Uterus (tissue), 4 donors: ENCODE measurements around the gene TRABD2B. TPM values are rescaled to one million over a fixed set of nuclear protein-coding genes. Genes with fewer than 3 reads are reported as not detected.

Source experiments
- DNase-seq, 2 donors: peaks; one replicate each; pipeline ENCODE4 v3.0.0-alpha.2; 2019 to 2020
- H3K27ac ChIP-seq, 2 donors: fragments of 200-600 bp; sonication (generic); 1 replicate in 1 of 2; 2 replicates in 1 of 2; pipeline ENCODE4 v1.5.1; 2016 to 2018
- H3K27me3 ChIP-seq, 2 donors: fragments of 200-600 bp; sonication (generic); one replicate each; pipeline ENCODE4 v1.5.1; 2018 to 2019; ENCODE audit warnings: control low read depth in 1 of 2
- H3K36me3 ChIP-seq, 2 donors: fragments of 200-600 bp; sonication (generic); one replicate each; pipeline ENCODE4 v1.5.1; 2019; ENCODE audit warnings: control low read depth in 1 of 2
- H3K4me1 ChIP-seq, 2 donors: fragments of 200-600 bp; sonication (generic); one replicate each; pipeline ENCODE4 v1.5.1; 2018 to 2019; ENCODE audit warnings: control low read depth in 1 of 2
- H3K4me3 ChIP-seq, 2 donors: fragments of 200-600 bp; sonication (generic); 1 replicate in 1 of 2; 2 replicates in 1 of 2; pipeline ENCODE4 v1.5.1; 2018 to 2019; ENCODE audit warnings: mild to moderate bottlenecking in 1 of 2
- H3K9me3 ChIP-seq, 2 donors: fragments of 200-600 bp; sonication (generic); one replicate each; pipeline ENCODE4 v1.5.1; 2019; ENCODE audit warnings: control low read depth in 1 of 2
- CTCF ChIP-seq, 4 experiments: fragments of 200-600 bp in 2 of 4; fragments of 450-650 bp in 2 of 4; sonication (generic) in 2 of 4; IDR thresholded peaks; one replicate each; pipeline ENCODE4 v1.5.1; 2016 to 2019; ENCODE audit warnings: antibody characterized with exemption in 4 of 4, mild to moderate bottlenecking in 2 of 4, moderate library complexity in 1 of 4
- POLR2A ChIP-seq, 2 donors: fragments of 450-650 bp; IDR thresholded peaks; one replicate each; pipeline ENCODE4 v1.6.1; 2016; ENCODE audit warnings: antibody characterized with exemption in 2 of 2, mild to moderate bottlenecking in 1 of 2, moderate library complexity in 1 of 2
- intact Hi-C: fragments of 100-400 bp; cut with DNase I; formaldehyde crosslinking; loops from one replicate; pipeline ENCODE4 v1.15.1; 2023; ENCODE audit warnings: low total_unique reads
- total RNA-seq, 4 donors: library from RNA; depleted of rRNA in 3 of 4; stranded (reverse); fragments of >200 nt in 3 of 4; gene quantifications; one replicate each; pipeline versions ENCODE4 v1.1.0 to v1.2.4, GENCODE V29; 2014 to 2023
- donor health status: DM: yes; HTN: yes; CAD: no.

Gene TRABD2B
- total RNA-seq, 4 donors from 2014 or later: under 0.01 to 1.6 (median 1.0) TPM

- Histone ChIP-seq H3K9me3 (no peaks in the 10 kb centered on the region), H3K27me3 (no peaks in the 10 kb centered on the region), H3K27ac (no peak overlapping the region), H3K4me1 (no peaks in the 10 kb centered on the region), H3K4me3 (no peak overlapping the region), H3K36me3 (no peaks in the 10 kb centered on the region)
- TF ChIP-seq CTCF (IDR thresholded peaks at IDR 0.05): no peak
- TF ChIP-seq POLR2A (IDR thresholded peaks at IDR 0.05): no peak
- no peak for DNase-seq
- intact Hi-C loops: no loop called here
These were observed 237.1 kb downstream of the TRABD2B start for GRCh38 chr1:47759936-47760629.

GRCh38 chr1:47759251-47759935 lies 237.8 kb downstream of the TRABD2B start:
- Histone ChIP-seq H3K27me3 (no peaks in the 10 kb centered on the region), H3K27ac (no peak overlapping the region), H3K4me3 (no peak overlapping the region), H3K36me3 (no peaks in the 10 kb centered on the region), H3K4me1 (no peaks in the 10 kb centered on the region), H3K9me3 (no peaks in the 10 kb centered on the region)
- intact Hi-C loops: no loop called here
- no peak for DNase-seq
- no peak for TF ChIP-seq CTCF (IDR thresholded peaks at IDR 0.05)
- no peak for TF ChIP-seq POLR2A (IDR thresholded peaks at IDR 0.05)

GRCh38 chr1:47758341-47759250 lies 238.6 kb downstream of the TRABD2B start:
- TF ChIP-seq POLR2A (IDR thresholded peaks at IDR 0.05) (no peak), CTCF (IDR thresholded peaks at IDR 0.05) (no peak)
- Histone ChIP-seq H3K36me3 (no peaks in the 10 kb centered on the region), H3K4me3 (no peak overlapping the region), H3K9me3 (no peaks in the 10 kb centered on the region), H3K27me3 (no peaks in the 10 kb centered on the region), H3K4me1 (no peaks in the 10 kb centered on the region), H3K27ac (no peak overlapping the region)
- peak in 1 of 2 donors; percentile 36 for DNase-seq
- intact Hi-C loops: no loop called here

GRCh38 chr1:47757226-47757975 lies 239.8 kb downstream of the TRABD2B start:
- no peak overlapping the region for H3K27ac ChIP-seq
- H3K9me3 ChIP-seq: no peaks in the 10 kb centered on the region
- TF ChIP-seq CTCF (IDR thresholded peaks at IDR 0.05): no peak
- no peak for TF ChIP-seq POLR2A (IDR thresholded peaks at IDR 0.05)
- intact Hi-C loops: no loop called here
- no peak overlapping the region for H3K4me3 ChIP-seq
- H3K36me3 ChIP-seq: no peaks in the 10 kb centered on the region
- no peaks in the 10 kb centered on the region for H3K27me3 ChIP-seq
- peak in 1 of 2 donors; percentile 3 for DNase-seq
- no peaks in the 10 kb centered on the region for H3K4me1 ChIP-seq
